Adrenal gland (tissue), 5 donors: ENCODE data around the gene CMTR1.

ENCODE experiments used
- CTCF ChIP-seq, 6 experiments: fragments of 450-650 bp in 4 of 6; fragments of 200-600 bp in 2 of 6; sonication (generic) in 1 of 6; IDR thresholded peaks; 1 replicate in 5 of 6; 2 replicates in 1 of 6; pipeline versions ENCODE4 v1.5.1 to v1.8.0; 2016 to 2021; ENCODE audit warnings: antibody characterized with exemption in 6 of 6, mild to moderate bottlenecking in 2 of 6, moderate library complexity in 1 of 6
- POLR2A ChIP-seq, 2 donors: fragments of 450-650 bp; IDR thresholded peaks; one replicate each; pipeline ENCODE4 v1.6.1; 2017; ENCODE audit warnings: antibody characterized with exemption in 2 of 2, mild to moderate bottlenecking in 2 of 2, moderate library complexity in 1 of 2
- donor health status: DM: no; HTN: no; CAD: no.

GRCh38 chr6:37507077-37507476 lies 74.1 kb downstream of the CMTR1 start:
- TF ChIP-seq POLR2A (IDR thresholded peaks at IDR 0.05) (no peak), CTCF (IDR thresholded peaks at IDR 0.05) (no peak)
